Upper lobe of left lung (tissue), 4 donors: Measurements from ENCODE around the gene RPS6KA2.

Experiments used
- CTCF ChIP-seq, 6 experiments: fragments of 450-650 bp in 4 of 6; fragments of 200-600 bp in 2 of 6; sonication (generic) in 2 of 6; IDR thresholded peaks; one replicate each; pipeline ENCODE4 v1.5.1; 2016 to 2019; ENCODE audit warnings: antibody characterized with exemption in 6 of 6
- POLR2AphosphoS5 ChIP-seq, 2 donors: sonication (generic); formaldehyde crosslinking; IDR thresholded peaks; one replicate each; pipeline ENCODE4 v1.5.1; 2017; ENCODE audit warnings: antibody characterized with exemption in 2 of 2

- TF ChIP-seq POLR2AphosphoS5 (IDR thresholded peaks at IDR 0.05) (no peak), CTCF (IDR thresholded peaks at IDR 0.05) (no peak)
Measured at GRCh38 chr6:166418691-166419143, 208.3 kb downstream of the RPS6KA2 start.
